Stimulated activated CD4-positive, alpha-beta T cell treated with anti-CD3 and anti-CD28 coated beads, Interleukin-12 subunit alpha, Interleukin-12 subunit beta, amount 100 ng/mL, for 48 hours (primary cell): Measurements from ENCODE around the gene TEX22.

Experiments used
- DNase-seq, 3 donors: peaks; one replicate each; pipeline ENCODE4 v3.0.0-alpha.2; 2020; ENCODE audit warnings: low read depth in 2 of 3, low spot score in 1 of 3

Gene TEX22

DNA sequence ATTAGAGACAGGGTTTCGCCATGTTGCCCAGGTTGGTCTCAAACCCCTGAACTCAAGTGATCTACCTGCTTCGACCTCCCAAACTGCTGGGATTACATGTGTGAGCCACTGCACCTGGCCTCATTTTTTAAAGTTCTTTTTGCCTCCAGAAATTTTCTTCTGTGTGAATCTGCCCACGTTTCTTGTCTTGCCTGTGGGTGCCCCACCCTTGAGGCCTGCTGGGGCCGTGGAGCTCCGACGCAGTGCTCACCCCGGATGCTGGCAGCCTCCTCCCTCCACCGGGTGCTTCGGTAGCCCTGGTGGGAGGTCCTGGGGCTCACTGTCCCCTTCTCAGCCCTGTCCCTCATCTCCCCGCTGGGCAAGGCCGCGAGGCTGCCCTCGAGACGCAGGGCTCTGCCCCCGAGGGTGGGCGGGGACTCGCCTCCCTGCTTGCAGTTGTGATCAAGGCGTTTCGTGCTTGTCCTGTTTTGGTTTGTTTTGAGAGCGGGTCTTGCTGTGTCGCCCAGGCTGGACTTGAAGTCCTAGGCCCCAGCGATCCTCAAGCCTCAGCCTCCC, 56.8 kb downstream of the TEX22 start:
- no peak for DNase-seq

- DNase-seq: no peak
Observed at GRCh38 chr14:105455766-105456660, 57.7 kb downstream of the TEX22 start.

- DNase-seq: no peak
Observed at GRCh38 chr14:105456736-105457617, 58.6 kb downstream of the TEX22 start.

DNA sequence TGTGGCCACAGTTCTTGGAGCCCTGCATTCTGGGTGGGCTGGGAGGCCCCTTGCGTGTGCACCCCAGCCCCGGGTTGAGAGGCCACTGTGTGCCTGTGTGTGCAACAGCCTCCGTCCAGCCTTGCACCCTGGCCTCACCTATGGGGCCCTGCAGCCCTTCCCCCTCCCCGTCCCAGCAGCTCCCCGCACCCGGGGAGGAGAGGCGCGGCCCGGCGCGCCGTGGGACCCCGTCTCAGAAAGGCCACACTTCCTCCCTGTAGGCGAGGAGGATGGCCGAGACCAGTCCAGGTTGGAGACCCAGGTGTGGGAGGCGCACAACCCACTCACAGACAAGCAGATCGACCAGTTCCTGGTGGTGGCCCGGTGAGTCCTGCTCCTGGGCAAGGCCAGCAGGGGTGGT, 59.7 kb downstream of the TEX22 start:
- no peak for DNase-seq

DNA sequence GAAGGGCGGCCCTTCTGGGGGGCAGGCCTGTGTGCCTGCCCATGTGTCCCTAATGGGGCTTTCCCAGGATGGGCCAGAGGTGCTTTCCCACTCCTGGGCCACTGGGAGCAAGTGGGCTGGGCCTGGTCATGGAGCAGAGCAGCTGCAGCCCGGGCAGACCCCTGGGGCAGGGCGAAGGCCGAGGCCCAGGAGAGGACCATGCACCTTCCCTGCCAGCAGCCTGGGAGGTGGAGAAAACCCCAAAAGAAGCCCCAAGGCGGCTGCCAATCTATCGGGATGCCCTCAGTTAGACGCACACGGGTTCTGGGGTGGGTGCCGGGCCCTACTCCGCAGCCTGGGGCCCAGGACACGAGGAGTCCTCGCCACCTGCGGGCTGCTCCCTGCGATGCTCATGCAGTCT, 60.2 kb downstream of the TEX22 start:
- DNase-seq: no peak

- no peak for DNase-seq
Observed at GRCh38 chr14:105460116-105460515, 61.8 kb downstream of the TEX22 start.

DNA sequence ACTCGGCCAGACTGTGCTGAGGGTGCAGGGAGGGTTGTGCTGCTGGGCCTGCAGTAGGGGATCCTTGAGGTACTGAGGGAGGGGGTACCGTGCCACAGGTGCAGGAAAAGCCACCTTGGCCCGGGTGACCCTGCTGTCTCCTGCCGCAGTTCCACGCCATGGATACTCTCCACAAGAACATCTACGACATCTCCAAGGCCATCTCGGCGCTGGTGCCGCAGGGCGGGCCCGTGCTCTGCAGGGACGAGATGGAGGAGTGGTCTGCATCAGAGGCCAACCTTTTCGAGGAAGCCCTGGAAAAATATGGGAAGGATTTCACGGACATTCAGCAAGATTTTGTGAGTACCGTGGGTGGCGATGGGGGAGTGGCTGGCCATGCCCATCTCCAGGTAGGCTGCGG, 62.3 kb downstream of the TEX22 start:
- no peak for DNase-seq

- DNase-seq: no peak
Observed at GRCh38 chr14:105461903-105462302, 63.6 kb downstream of the TEX22 start.
